Measurements from ENCODE around the gene INTS6.

The INTS6 gene

GRCh38 chr13:51500687-51501086, 47.9 kb upstream of the INTS6 start:
- ChIA-PET POLR2A (no interaction called here), CTCF (no interaction called here)
- no peak for DNase-seq (ENCODE audit: extremely low spot score)

DNA sequence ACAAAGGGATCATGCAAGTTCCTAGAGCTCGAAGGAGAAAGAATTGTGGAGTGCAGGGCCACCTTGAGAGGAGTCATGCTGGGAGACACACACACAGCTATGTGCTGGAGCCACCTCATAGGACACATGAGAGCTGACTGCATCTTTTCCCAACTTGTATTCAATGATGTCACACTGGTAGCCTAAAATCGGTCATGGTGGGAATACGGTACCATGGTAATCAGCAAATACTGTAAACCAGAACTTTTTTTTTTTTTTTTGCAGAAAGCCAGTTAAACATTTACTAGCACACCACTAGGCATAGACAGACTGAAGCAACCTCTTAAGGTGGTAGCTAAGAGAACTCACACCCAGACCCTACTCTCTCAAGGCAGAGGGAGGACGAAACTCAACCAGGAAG, 47.0 kb upstream of the INTS6 start:
- DNase-seq (ENCODE audit: extremely low spot score) = no peak
- POLR2A ChIA-PET = interaction anchor here (1.2 kb wide), 1 partner anchor 47 kb away, joined by 4 read pairs; the partner anchor contains the start of gene INTS6
- CTCF ChIA-PET = no interaction called here
- TF ChIP-seq SUZ12 (IDR thresholded peaks at IDR 0.05) = no peak
- no peak for TF ChIP-seq ELF4 (IDR thresholded peaks at IDR 0.05)
- TF ChIP-seq SP1 (IDR thresholded peaks at IDR 0.05) = no peak
- TF ChIP-seq FOXM1 (IDR thresholded peaks at IDR 0.05; ENCODE audit: borderline replicate concordance) = no peak
- no peak for TF ChIP-seq HDGF (IDR thresholded peaks at IDR 0.05; ENCODE audit: borderline replicate concordance)
- TF ChIP-seq L3MBTL2 (conservative IDR thresholded peaks at IDR 0.05) = no peak
- no peak for TF ChIP-seq FOXA1 (IDR thresholded peaks at IDR 0.05)

More at GRCh38 chr13:51500687-51501086, 47.9 kb upstream of the INTS6 start:
- no peak for TF ChIP-seq HDGF (IDR thresholded peaks at IDR 0.05; ENCODE audit: borderline replicate concordance)
- no peak for TF ChIP-seq SUZ12 (IDR thresholded peaks at IDR 0.05)
- no peak for TF ChIP-seq BHLHE40 (IDR thresholded peaks at IDR 0.05; ENCODE audit: borderline replicate concordance)
- no peak for TF ChIP-seq FOXM1 (IDR thresholded peaks at IDR 0.05; ENCODE audit: borderline replicate concordance)
- no peak for TF ChIP-seq FOXK2 (IDR thresholded peaks at IDR 0.05)
- no peak for TF ChIP-seq CTBP1 (IDR thresholded peaks at IDR 0.05; ENCODE audit: borderline replicate concordance)
- no peak for TF ChIP-seq SP1 (IDR thresholded peaks at IDR 0.05)
- TF ChIP-seq PKNOX1 (IDR thresholded peaks at IDR 0.05) = no peak
- TF ChIP-seq ZNF384 (IDR thresholded peaks at IDR 0.05) = no peak
- TF ChIP-seq TARDBP (IDR thresholded peaks at IDR 0.05) = no peak
- no peak for TF ChIP-seq LEF1 (IDR thresholded peaks at IDR 0.05; ENCODE audit: borderline replicate concordance)

- ChIA-PET POLR2A (no interaction called here), CTCF (no interaction called here)
- no peak for DNase-seq (ENCODE audit: extremely low spot score)
- TF ChIP-seq TARDBP (IDR thresholded peaks at IDR 0.05) (no peak), HDGF (IDR thresholded peaks at IDR 0.05; ENCODE audit: borderline replicate concordance) (no peak), CTBP1 (IDR thresholded peaks at IDR 0.05; ENCODE audit: borderline replicate concordance) (no peak), NFRKB (IDR thresholded peaks at IDR 0.05) (no peak), SP1 (IDR thresholded peaks at IDR 0.05) (no peak), ZNF384 (IDR thresholded peaks at IDR 0.05) (no peak), FOXM1 (IDR thresholded peaks at IDR 0.05; ENCODE audit: borderline replicate concordance) (no peak), L3MBTL2 (conservative IDR thresholded peaks at IDR 0.05) (no peak), FOXK2 (IDR thresholded peaks at IDR 0.05) (no peak), ARNT (IDR thresholded peaks at IDR 0.05) (no peak), SUZ12 (IDR thresholded peaks at IDR 0.05) (no peak), BHLHE40 (IDR thresholded peaks at IDR 0.05; ENCODE audit: borderline replicate concordance) (no peak), LEF1 (IDR thresholded peaks at IDR 0.05; ENCODE audit: borderline replicate concordance) (no peak)
Measured at GRCh38 chr13:51495316-51495715, 42.5 kb upstream of the INTS6 start.

DNA sequence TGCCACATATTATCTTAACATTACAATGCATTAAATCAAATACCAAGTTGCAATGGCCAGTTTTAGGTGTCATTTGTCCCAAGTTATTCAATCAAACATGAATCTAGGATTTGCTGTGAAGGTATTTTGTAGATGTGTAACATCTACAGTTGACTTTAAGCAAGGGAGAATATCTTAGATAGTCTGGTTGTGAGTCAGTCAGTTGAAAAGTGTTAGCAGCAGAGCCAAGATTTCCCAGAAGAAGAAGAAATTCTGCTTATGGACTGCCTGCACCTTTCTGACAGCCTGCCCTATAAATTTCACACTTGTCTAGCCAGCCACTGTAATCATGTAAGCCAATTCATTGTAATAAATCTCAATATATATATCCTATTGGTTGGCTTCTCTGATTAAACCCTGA, 41.3 kb upstream of the INTS6 start:
- TF ChIP-seq BHLHE40 (IDR thresholded peaks at IDR 0.05; ENCODE audit: borderline replicate concordance) (no peak), L3MBTL2 (conservative IDR thresholded peaks at IDR 0.05) (no peak), ZNF384 (IDR thresholded peaks at IDR 0.05) (no peak), ARNT (IDR thresholded peaks at IDR 0.05) (no peak), TARDBP (IDR thresholded peaks at IDR 0.05) (no peak), NFRKB (IDR thresholded peaks at IDR 0.05) (no peak), ELF4 (IDR thresholded peaks at IDR 0.05) (no peak), CTBP1 (IDR thresholded peaks at IDR 0.05; ENCODE audit: borderline replicate concordance) (no peak), SP1 (IDR thresholded peaks at IDR 0.05) (no peak), SUZ12 (IDR thresholded peaks at IDR 0.05) (no peak), HDGF (IDR thresholded peaks at IDR 0.05; ENCODE audit: borderline replicate concordance) (no peak), PKNOX1 (IDR thresholded peaks at IDR 0.05) (no peak), FOXM1 (IDR thresholded peaks at IDR 0.05; ENCODE audit: borderline replicate concordance) (no peak), LEF1 (IDR thresholded peaks at IDR 0.05; ENCODE audit: borderline replicate concordance) (no peak), FOXA1 (IDR thresholded peaks at IDR 0.05) (no peak), FOXK2 (IDR thresholded peaks at IDR 0.05) (no peak)
- DNase-seq (ENCODE audit: extremely low spot score) = no peak
- ChIA-PET POLR2A (no interaction called here), CTCF (no interaction called here)

- no peak for DNase-seq (ENCODE audit: extremely low spot score)
- ChIA-PET POLR2A (no interaction called here), CTCF (no interaction called here)
- no peak for TF ChIP-seq L3MBTL2 (conservative IDR thresholded peaks at IDR 0.05)
Measured at GRCh38 chr13:51488212-51488611, 35.4 kb upstream of the INTS6 start.

DNA sequence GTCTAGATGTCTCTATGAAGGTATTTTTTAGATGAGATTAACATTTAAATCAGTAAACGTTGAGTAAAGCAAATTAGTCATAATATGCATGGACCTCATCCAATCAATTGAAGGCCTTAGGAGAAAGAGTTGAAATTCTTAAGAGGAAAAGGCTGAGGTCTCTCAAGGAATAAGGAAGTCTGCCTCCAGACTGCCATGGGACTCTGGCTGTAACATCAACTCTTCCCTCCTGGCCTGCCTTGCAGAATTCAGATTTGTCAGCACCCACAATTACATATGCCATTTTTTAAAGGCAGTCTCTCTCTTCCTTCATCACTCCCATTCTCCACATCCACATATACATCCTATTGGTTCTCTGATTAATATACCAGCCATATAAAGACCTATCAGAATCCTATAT, 28.8 kb upstream of the INTS6 start:
- POLR2A ChIA-PET = no interaction called here
- TF ChIP-seq NFRKB (IDR thresholded peaks at IDR 0.05) = no peak
- TF ChIP-seq ELF4 (IDR thresholded peaks at IDR 0.05) = no peak
- no peak for TF ChIP-seq PKNOX1 (IDR thresholded peaks at IDR 0.05)
- no peak for DNase-seq (ENCODE audit: extremely low spot score)
- CTCF ChIA-PET = no interaction called here

DNA sequence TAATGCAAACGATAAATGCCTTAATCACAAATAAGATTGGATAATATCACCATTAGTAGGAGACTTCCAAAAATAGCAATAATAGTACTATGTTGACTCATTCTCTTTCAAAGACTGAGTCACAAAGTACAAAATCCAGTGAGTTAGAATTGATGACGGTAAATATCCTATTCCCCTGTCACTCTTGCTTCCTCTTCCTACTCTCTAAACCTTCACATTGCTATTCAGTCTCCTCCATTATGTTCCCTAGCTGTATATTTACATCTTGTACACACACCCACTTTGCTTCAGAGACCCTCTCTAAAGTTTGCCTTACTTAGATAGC, 26.3 kb upstream of the INTS6 start:
- no peak for TF ChIP-seq L3MBTL2 (conservative IDR thresholded peaks at IDR 0.05)
- no peak for TF ChIP-seq BHLHE40 (IDR thresholded peaks at IDR 0.05; ENCODE audit: borderline replicate concordance)
- no peak for TF ChIP-seq LEF1 (IDR thresholded peaks at IDR 0.05; ENCODE audit: borderline replicate concordance)
- no peak for TF ChIP-seq HDGF (IDR thresholded peaks at IDR 0.05; ENCODE audit: borderline replicate concordance)
- TF ChIP-seq ARNT (IDR thresholded peaks at IDR 0.05) = no peak
- DNase-seq (ENCODE audit: extremely low spot score) = no peak
- ChIA-PET CTCF (no interaction called here), POLR2A (no interaction called here)

All from HEK293T (cell line).